ENCODE measurements around the gene RELA. TPM values are rescaled to one million over a fixed set of nuclear protein-coding genes. Genes with fewer than 3 reads are reported as not detected.

The RELA gene
- total RNA-seq, 1 donor = 31.8 TPM

GRCh38 chr11:65634440-65634839 is 28.3 kb downstream of the RELA start:
- H3K4me2 ChIP-seq (ENCODE audit: insufficient read depth, low read length) = no peak overlapping the region
- no peak overlapping the region for H3K27ac ChIP-seq (ENCODE audit: low read depth, low read length)
- peaks cover 61% of the 10 kb centered on the region for H3K36me3 ChIP-seq (ENCODE audit: insufficient read depth, low read length)
- TF ChIP-seq CTCF (IDR thresholded peaks at IDR 0.05; ENCODE audit: extremely low read depth, low read depth, low read length) = no peak
- peaks cover 12% of the 10 kb centered on the region for H3K4me1 ChIP-seq (ENCODE audit: insufficient read depth, low read length)
- H3K27me3 ChIP-seq (ENCODE audit: insufficient read depth, low read length) = no peaks in the 10 kb centered on the region
- peaks cover 7% of the 10 kb centered on the region for H3K79me2 ChIP-seq (ENCODE audit: insufficient read depth, low read length)
- DNase-seq (ENCODE audit: insufficient read length, low spot score, missing footprints) = no peak
- H2AFZ ChIP-seq (ENCODE audit: low read length) = no peak overlapping the region
- no peak overlapping the region for H3K4me3 ChIP-seq (ENCODE audit: insufficient read depth, low read length)
- H4K20me1 ChIP-seq (ENCODE audit: insufficient read depth, low read length) = peaks cover 15% of the 10 kb centered on the region
- no peaks in the 10 kb centered on the region for H3K9me3 ChIP-seq (ENCODE audit: low read depth, low read length)

- peaks cover 16% of the 10 kb centered on the region for H4K20me1 ChIP-seq (ENCODE audit: insufficient read depth, low read length)
- H3K9me3 ChIP-seq (ENCODE audit: low read depth, low read length) = no peaks in the 10 kb centered on the region
- no peak overlapping the region for H3K27ac ChIP-seq (ENCODE audit: low read depth, low read length)
- H3K4me1 ChIP-seq (ENCODE audit: insufficient read depth, low read length) = peaks cover 12% of the 10 kb centered on the region
- no peaks in the 10 kb centered on the region for H3K27me3 ChIP-seq (ENCODE audit: insufficient read depth, low read length)
- H3K36me3 ChIP-seq (ENCODE audit: insufficient read depth, low read length) = peaks cover 64% of the 10 kb centered on the region
- no peak overlapping the region for H3K4me3 ChIP-seq (ENCODE audit: insufficient read depth, low read length)
- no peak for DNase-seq (ENCODE audit: insufficient read length, low spot score, missing footprints)
- no peak overlapping the region for H3K4me2 ChIP-seq (ENCODE audit: insufficient read depth, low read length)
- TF ChIP-seq CTCF (IDR thresholded peaks at IDR 0.05; ENCODE audit: extremely low read depth, low read depth, low read length) = no peak
- H2AFZ ChIP-seq (ENCODE audit: low read length) = no peak overlapping the region
- H3K79me2 ChIP-seq (ENCODE audit: insufficient read depth, low read length) = peaks cover 7% of the 10 kb centered on the region
Measured at GRCh38 chr11:65634109-65634436, 28.6 kb downstream of the RELA start.

GRCh38 chr11:65633390-65634108 is 29.2 kb downstream of the RELA start:
- Histone ChIP-seq H3K4me3 (ENCODE audit: insufficient read depth, low read length) (no peak overlapping the region), H3K27me3 (ENCODE audit: insufficient read depth, low read length) (no peaks in the 10 kb centered on the region), H3K27ac (ENCODE audit: low read depth, low read length) (no peak overlapping the region), H2AFZ (ENCODE audit: low read length) (no peak overlapping the region), H3K36me3 (ENCODE audit: insufficient read depth, low read length) (peaks cover 69% of the 10 kb centered on the region), H3K4me1 (ENCODE audit: insufficient read depth, low read length) (peaks cover 10% of the 10 kb centered on the region), H3K9me3 (ENCODE audit: low read depth, low read length) (no peaks in the 10 kb centered on the region), H4K20me1 (ENCODE audit: insufficient read depth, low read length) (peaks cover 15% of the 10 kb centered on the region), H3K4me2 (ENCODE audit: insufficient read depth, low read length) (no peak overlapping the region), H3K79me2 (ENCODE audit: insufficient read depth, low read length) (peaks cover 3% of the 10 kb centered on the region)
- DNase-seq (ENCODE audit: insufficient read length, low spot score, missing footprints) = no peak
- TF ChIP-seq CTCF (IDR thresholded peaks at IDR 0.05; ENCODE audit: extremely low read depth, low read depth, low read length) = no peak

- H3K9me3 ChIP-seq (ENCODE audit: low read depth, low read length) = no peaks in the 10 kb centered on the region
- DNase-seq (ENCODE audit: insufficient read length, low spot score, missing footprints) = no peak
- no peak overlapping the region for H3K27ac ChIP-seq (ENCODE audit: low read depth, low read length)
- no peak overlapping the region for H2AFZ ChIP-seq (ENCODE audit: low read length)
- H3K27me3 ChIP-seq (ENCODE audit: insufficient read depth, low read length) = no peaks in the 10 kb centered on the region
- no peaks in the 10 kb centered on the region for H3K79me2 ChIP-seq (ENCODE audit: insufficient read depth, low read length)
- H3K4me3 ChIP-seq (ENCODE audit: insufficient read depth, low read length) = no peak overlapping the region
- H4K20me1 ChIP-seq (ENCODE audit: insufficient read depth, low read length) = peaks cover 6% of the 10 kb centered on the region
- peaks cover 76% of the 10 kb centered on the region for H3K36me3 ChIP-seq (ENCODE audit: insufficient read depth, low read length)
- no peak for TF ChIP-seq CTCF (IDR thresholded peaks at IDR 0.05; ENCODE audit: extremely low read depth, low read depth, low read length)
- H3K4me1 ChIP-seq (ENCODE audit: insufficient read depth, low read length) = no peaks in the 10 kb centered on the region
- no peak overlapping the region for H3K4me2 ChIP-seq (ENCODE audit: insufficient read depth, low read length)
Measured at GRCh38 chr11:65630215-65630614, 32.5 kb downstream of the RELA start.
